22Rv1 (cell line): ENCODE data around the gene SLC7A8.

ENCODE experiments used
- CTCF ChIP-seq: fragments of 450-650 bp; IDR thresholded peaks from 2 replicates; pipeline ENCODE4 v1.5.1; 2017; ENCODE audit warnings: mild to moderate bottlenecking
- ZFX ChIP-seq: fragments of 450-650 bp; IDR thresholded peaks from 2 replicates; pipeline ENCODE4 v1.6.1; 2017; ENCODE audit warnings: antibody characterized with exemption, borderline replicate concordance

DNA sequence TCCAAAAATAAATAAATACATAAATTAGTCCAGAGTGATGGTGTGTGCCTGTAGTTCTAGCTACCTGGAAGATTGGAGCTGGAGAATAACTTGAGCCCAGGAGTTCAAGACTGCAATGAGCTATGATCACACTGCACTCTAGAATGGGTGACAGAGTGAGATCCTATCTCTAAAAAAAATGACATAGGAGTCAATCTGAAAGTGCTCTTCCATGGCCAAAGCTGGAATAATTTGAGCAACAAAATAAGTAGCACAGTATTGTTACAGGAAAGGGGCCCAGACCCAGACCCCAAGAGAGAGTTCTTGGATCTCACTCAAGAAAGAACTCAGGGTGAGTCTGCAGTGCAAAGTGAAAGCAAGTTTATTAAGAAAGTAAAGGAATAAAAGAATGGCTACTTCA is 24.9 kb upstream of the SLC7A8 start:
- TF ChIP-seq CTCF (no peak), ZFX (no peak)
